Neural progenitor cell (in vitro differentiated cells): ENCODE data around the gene CCDC81. TPM values are rescaled to one million over a fixed set of nuclear protein-coding genes. Genes with fewer than 3 reads are reported as not detected.
A peak's percentile ranks its signal among the peaks of the same experiment; 100 is the strongest.

ENCODE experiments used
- DNase-seq: peaks from one replicate; pipeline ENCODE4 v3.0.0-alpha.2; 2016; ENCODE audit warnings: low spot score
- H2AFZ ChIP-seq: fragments of 200-600 bp; sonication (generic); replicated peaks from 2 replicates; pipeline ENCODE4 v1.6.1; 2016; ENCODE audit warnings: antibody characterized with exemption
- H3F3A ChIP-seq: fragments of 200-600 bp; sonication (generic); 2 replicates; pipeline ENCODE4 v1.6.1; 2016; ENCODE audit warnings: antibody characterized with exemption, low read depth
- H3K27ac ChIP-seq: fragments of 200-600 bp; sonication (generic); 2 replicates; pipeline ENCODE4 v1.5.1; 2016; ENCODE audit warnings: mild to moderate bottlenecking
- H3K27me3 ChIP-seq: fragments of 200-600 bp; sonication (generic); 2 replicates; pipeline ENCODE4 v1.6.1; 2016; ENCODE audit warnings: mild to moderate bottlenecking, moderate library complexity
- H3K36me3 ChIP-seq: fragments of 200-600 bp; sonication (generic); 2 replicates; pipeline ENCODE4 v1.5.1; 2016
- H3K4me1 ChIP-seq: fragments of 200-600 bp; sonication (generic); 2 replicates; pipeline ENCODE4 v1.6.1; 2016; ENCODE audit warnings: mixed run types
- H3K4me2 ChIP-seq: fragments of 200-600 bp; sonication (generic); 2 replicates; pipeline ENCODE4 v1.6.1; 2016
- H3K4me3 ChIP-seq: fragments of 200-600 bp; sonication (generic); 2 replicates; pipeline ENCODE4 v1.5.1; 2016
- H3K79me2 ChIP-seq: fragments of 200-600 bp; sonication (generic); 2 replicates; pipeline ENCODE4 v1.6.1; 2016; ENCODE audit warnings: low read depth
- H3K9ac ChIP-seq: fragments of 200-600 bp; sonication (generic); 2 replicates; pipeline ENCODE4 v1.6.1; 2016
- H3K9me3 ChIP-seq: fragments of 200-600 bp; sonication (generic); 2 replicates; pipeline ENCODE4 v1.5.1; 2016; ENCODE audit warnings: low read depth
- H4K20me1 ChIP-seq: fragments of 200-600 bp; sonication (generic); 2 replicates; pipeline ENCODE4 v1.6.1; 2016; ENCODE audit warnings: low read depth
- H3K27ac Mint-ChIP-seq: 3 replicates; pipeline ENCODE4 v1.8.0; 2021; ENCODE audit warnings: mixed read lengths
- H3K27me3 Mint-ChIP-seq: 2 replicates; pipeline ENCODE4 v1.8.0; 2022; ENCODE audit warnings: low read depth, mild to moderate bottlenecking, inconsistent platforms, moderate library complexity, mixed read lengths; ENCODE audit not compliant: insufficient read depth
- H3K36me3 Mint-ChIP-seq: 3 replicates; pipeline ENCODE4 v1.8.0; 2021; ENCODE audit warnings: mixed read lengths
- H3K4me1 Mint-ChIP-seq: 3 replicates; pipeline ENCODE4 v1.8.0; 2021; ENCODE audit warnings: mixed read lengths
- H3K4me3 Mint-ChIP-seq: 3 replicates; pipeline ENCODE4 v1.8.0; 2021; ENCODE audit warnings: mild to moderate bottlenecking, moderate library complexity, mixed read lengths
- H3K9me3 Mint-ChIP-seq: 3 replicates; pipeline ENCODE4 v1.8.0; 2020; ENCODE audit warnings: mixed read lengths
- EZH2 ChIP-seq: fragments of 200-600 bp; sonication (generic); IDR thresholded peaks from 2 replicates; pipeline ENCODE4 v1.6.1; 2017; ENCODE audit warnings: antibody characterized with exemption, mild to moderate bottlenecking, moderate library complexity
- EZH2phosphoT487 ChIP-seq: fragments of 200-600 bp; sonication (generic); IDR thresholded peaks from 2 replicates; pipeline ENCODE4 v1.6.1; 2017; ENCODE audit warnings: antibody characterized with exemption
- total RNA-seq: library from RNA; depleted of rRNA; stranded (reverse); fragments of >200 nt; gene quantifications from 2 replicates; pipeline ENCODE4 v1.2.3, GENCODE V29; 2015; ENCODE audit warnings: low replicate concordance
- TF ChIP-seq, protein P1 (sequence below): fragments of 200-600 bp; sonication (generic); IDR thresholded peaks from 2 replicates; pipeline ENCODE4 v1.5.1; 2017; ENCODE audit warnings: antibody characterized with exemption, mild to moderate bottlenecking

The CCDC81 gene
- total RNA-seq, 1 donor from 2014 or later, result 1.0 TPM

DNA sequence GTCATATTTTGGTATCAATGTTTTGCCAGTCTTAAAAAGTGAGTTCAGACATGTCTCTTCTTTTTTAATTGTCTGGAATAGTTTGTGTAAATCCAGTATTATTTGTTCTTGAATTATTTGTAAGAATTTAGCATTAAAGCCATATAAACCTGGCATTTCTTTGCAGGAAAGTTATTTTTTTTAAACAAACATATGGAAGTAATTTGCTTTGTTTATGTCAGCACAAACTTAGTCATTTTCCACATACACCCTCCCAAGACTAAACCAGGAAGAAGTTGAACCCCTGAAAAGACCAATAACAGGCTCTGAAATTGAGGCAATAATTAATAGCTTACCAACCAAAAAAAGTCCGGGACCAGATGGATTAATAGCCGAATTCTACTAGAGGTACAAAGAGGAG lies 9.1 kb upstream of the CCDC81 start:
- Mint-ChIP-seq H3K27ac (no peak overlapping the region), H3K4me1 (peaks cover 11% of the 10 kb centered on the region)
- no peak for DNase-seq

DNA sequence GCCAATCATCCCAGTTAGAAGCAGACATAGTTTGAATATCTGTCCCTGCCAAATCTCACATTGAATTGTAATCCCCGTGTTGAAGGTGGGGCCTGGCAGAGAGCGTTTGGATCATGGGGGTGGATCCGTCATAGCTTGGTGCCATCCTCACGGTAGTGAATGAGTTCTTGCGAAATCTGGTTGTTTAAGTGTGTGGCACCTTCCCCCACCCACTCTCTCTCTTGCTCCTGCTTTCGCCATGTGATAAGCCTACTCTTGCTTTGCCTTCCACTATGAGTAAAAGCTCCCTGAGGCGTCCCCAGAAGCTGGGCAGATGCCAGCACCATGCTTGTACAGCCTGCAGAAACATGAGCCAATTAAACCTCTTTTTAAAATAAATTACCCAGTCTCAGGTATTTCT lies 5.0 kb upstream of the CCDC81 start:
- no peak for DNase-seq
- Mint-ChIP-seq H3K4me1 (peaks cover 23% of the 10 kb centered on the region), H3K27me3 (peaks cover 3% of the 10 kb centered on the region), H3K4me3 (no peak overlapping the region), H3K36me3 (no peaks in the 10 kb centered on the region), H3K27ac (no peak overlapping the region), H3K9me3 (peaks cover 9% of the 10 kb centered on the region)
- TF ChIP-seq EZH2 (no peak), EZH2phosphoT487 (no peak)
- TF ChIP-seq, protein P1, sequence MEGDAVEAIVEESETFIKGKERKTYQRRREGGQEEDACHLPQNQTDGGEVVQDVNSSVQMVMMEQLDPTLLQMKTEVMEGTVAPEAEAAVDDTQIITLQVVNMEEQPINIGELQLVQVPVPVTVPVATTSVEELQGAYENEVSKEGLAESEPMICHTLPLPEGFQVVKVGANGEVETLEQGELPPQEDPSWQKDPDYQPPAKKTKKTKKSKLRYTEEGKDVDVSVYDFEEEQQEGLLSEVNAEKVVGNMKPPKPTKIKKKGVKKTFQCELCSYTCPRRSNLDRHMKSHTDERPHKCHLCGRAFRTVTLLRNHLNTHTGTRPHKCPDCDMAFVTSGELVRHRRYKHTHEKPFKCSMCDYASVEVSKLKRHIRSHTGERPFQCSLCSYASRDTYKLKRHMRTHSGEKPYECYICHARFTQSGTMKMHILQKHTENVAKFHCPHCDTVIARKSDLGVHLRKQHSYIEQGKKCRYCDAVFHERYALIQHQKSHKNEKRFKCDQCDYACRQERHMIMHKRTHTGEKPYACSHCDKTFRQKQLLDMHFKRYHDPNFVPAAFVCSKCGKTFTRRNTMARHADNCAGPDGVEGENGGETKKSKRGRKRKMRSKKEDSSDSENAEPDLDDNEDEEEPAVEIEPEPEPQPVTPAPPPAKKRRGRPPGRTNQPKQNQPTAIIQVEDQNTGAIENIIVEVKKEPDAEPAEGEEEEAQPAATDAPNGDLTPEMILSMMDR, result no peak
- Histone ChIP-seq H3K36me3 (no peaks in the 10 kb centered on the region), H3K4me3 (no peak overlapping the region), H3K4me1 (no peaks in the 10 kb centered on the region), H3K4me2 (no peak overlapping the region), H3K9me3 (no peaks in the 10 kb centered on the region), H3K27me3 (no peaks in the 10 kb centered on the region), H3F3A (no peaks in the 10 kb centered on the region), H3K9ac (no peak overlapping the region), H3K27ac (no peak overlapping the region), H4K20me1 (no peaks in the 10 kb centered on the region), H2AFZ (no peak overlapping the region), H3K79me2 (no peaks in the 10 kb centered on the region)

More for the DNA sequence above, 9.1 kb upstream of the CCDC81 start:
- Histone ChIP-seq H3K27me3 (no peaks in the 10 kb centered on the region), H3K9me3 (no peaks in the 10 kb centered on the region), H3K79me2 (no peaks in the 10 kb centered on the region), H3K4me1 (no peaks in the 10 kb centered on the region), H3K4me3 (no peak overlapping the region), H3K27ac (no peak overlapping the region), H3K9ac (no peak overlapping the region), H3K36me3 (no peaks in the 10 kb centered on the region), H3F3A (no peaks in the 10 kb centered on the region), H3K4me2 (no peak overlapping the region), H4K20me1 (no peaks in the 10 kb centered on the region), H2AFZ (no peak overlapping the region)
- no peak overlapping the region for H3K4me3 Mint-ChIP-seq
- H3K36me3 Mint-ChIP-seq, result peaks cover 2% of the 10 kb centered on the region
- TF ChIP-seq, protein P1, result no peak
- TF ChIP-seq EZH2phosphoT487 (no peak), EZH2 (no peak)
- H3K27me3 Mint-ChIP-seq, result peaks cover 2% of the 10 kb centered on the region
- H3K9me3 Mint-ChIP-seq, result peaks cover 15% of the 10 kb centered on the region

DNA sequence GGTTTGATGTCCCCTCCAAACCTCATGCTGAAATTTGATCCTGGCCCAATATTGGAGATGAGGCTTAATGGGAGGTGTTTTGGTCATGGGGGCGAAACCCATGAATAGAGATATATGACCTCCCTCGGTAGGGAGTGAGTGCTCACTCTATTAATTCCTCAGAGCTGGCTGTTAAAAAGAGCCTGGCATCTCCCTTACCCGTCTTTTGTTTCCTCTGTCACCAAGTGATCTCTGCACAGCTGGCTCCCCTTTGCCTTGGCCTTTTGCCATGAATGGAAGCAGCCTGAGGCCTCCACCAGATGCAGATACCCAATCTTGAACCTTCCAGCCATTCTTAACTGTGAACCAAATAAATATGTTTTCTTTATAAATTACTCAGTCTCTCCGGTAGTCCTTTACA lies 4.5 kb upstream of the CCDC81 start:
- Histone ChIP-seq H3K9me3 (no peaks in the 10 kb centered on the region), H3K9ac (no peak overlapping the region), H3K4me1 (no peaks in the 10 kb centered on the region), H3K4me2 (no peak overlapping the region), H2AFZ (no peak overlapping the region), H3K27ac (no peak overlapping the region), H3K4me3 (no peak overlapping the region), H3K79me2 (no peaks in the 10 kb centered on the region), H4K20me1 (no peaks in the 10 kb centered on the region), H3F3A (no peaks in the 10 kb centered on the region), H3K36me3 (no peaks in the 10 kb centered on the region), H3K27me3 (no peaks in the 10 kb centered on the region)
- Mint-ChIP-seq H3K27ac (peak overlapping the region; percentile 21), H3K4me1 (peaks cover 26% of the 10 kb centered on the region), H3K9me3 (peaks cover 9% of the 10 kb centered on the region), H3K4me3 (no peak overlapping the region), H3K36me3 (no peaks in the 10 kb centered on the region), H3K27me3 (peaks cover 5% of the 10 kb centered on the region)
- TF ChIP-seq EZH2 (no peak), EZH2phosphoT487 (no peak)
- TF ChIP-seq, protein P1, result no peak
- no peak for DNase-seq
